Parietal lobe (tissue), 1 donor: Measurements from ENCODE around the gene FAT1. TPM values are rescaled to one million over a fixed set of nuclear protein-coding genes. Genes with fewer than 3 reads are reported as not detected.

ENCODE experiments used
- total RNA-seq: library from RNA; depleted of rRNA; stranded (reverse); fragments of >200 nt; gene quantifications from one replicate; pipeline ENCODE4 v1.2.3, GENCODE V29; 2014

The FAT1 gene
- total RNA-seq: 36.9 TPM

DNA sequence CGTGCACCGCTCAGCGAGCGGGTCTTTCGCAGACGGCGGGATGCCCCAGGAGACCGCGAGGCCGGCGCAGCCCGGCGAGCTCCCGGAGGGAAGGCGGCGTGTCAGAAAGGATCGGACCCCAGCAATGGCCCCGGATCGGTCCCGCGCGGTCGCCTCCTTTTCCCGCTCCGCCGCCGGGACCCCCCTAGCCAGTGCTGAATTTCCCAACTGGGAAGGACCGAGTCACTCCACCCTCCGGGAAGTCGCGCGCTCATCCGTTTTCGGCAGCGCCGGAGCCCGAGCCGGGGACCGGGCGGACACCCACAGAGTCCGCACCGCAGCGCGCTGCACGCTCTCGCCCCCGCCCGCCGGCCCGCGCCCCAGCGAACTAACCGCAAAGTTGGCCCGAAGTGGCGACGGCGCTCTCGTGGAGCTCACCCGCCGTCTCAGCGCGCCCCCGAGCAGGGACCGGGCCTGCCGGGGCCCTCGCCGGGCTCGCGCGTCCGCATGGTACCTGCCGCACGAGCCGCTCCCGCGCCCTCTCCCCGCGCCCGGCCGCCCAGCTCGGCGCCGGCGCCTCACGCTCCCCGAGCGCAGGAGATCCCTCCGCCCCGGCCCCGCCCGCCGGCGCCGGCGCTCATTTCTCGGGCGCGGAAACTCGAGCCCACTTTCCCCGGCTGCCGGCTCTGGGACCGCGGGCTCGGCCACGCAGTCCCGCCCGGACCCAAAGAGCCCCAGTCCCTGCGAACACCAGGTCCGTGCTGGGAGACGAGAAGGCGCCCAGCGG lies at the start of gene FAT1:
Gene FAT1 (minus strand): TSS at position 565 of the 766 bp plus-strand sequence. CDS start 14,029 bp downstream, outside the sequence.

DNA sequence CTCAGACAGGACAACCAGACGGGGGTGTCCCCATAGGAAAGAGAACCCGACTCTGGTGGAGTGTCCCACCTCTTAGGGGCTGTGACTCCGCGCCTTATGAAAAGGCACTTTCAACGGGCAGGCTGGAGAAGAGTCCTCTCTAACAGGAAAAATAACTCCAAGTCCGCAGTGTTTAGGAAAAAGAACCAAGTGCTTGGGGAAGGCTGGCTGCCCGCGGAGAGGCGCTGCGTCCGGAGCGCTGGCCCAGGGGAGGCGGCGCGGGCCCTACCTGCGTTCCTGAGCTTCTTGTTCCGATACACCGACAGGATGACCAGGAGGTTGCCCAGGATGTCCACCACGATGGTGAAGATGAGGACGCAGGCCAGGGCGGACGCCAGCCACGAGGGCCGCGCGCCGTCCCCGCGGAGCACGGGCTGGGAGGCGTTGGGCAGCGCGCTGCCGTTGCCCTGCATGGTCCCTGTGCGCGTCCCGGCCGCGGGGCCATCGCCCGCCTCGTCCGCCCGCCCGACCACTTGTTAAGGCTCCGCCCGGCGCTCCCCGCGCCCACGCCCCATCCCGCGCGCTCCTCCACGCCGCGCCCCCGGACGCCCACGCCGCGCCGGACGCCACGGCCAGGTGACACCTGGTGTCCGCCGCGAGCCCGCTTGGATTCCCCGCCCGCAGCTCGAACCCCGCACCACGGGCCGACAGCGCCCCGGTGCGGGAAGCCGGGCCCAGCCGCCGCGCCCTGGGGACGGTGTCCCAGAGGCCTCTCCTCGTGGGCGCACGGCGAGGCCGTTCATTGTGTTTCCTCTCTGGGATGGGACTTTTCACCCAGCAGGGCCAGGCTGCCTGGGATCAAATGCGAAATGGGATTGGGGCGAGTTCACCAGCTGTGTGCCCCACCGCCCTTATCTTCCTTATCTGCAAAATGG lies 168.5 kb downstream of the FAT1 start, which contains the start of gene MTNR1A:
Gene MTNR1A (minus strand): TSS at position 654 of the 914 bp plus-strand sequence. CDS start 202 bp downstream, at position 452.

Other genes starting within 250 kb of the FAT1 start
- gene MTNR1A, start 168.3 kb downstream of the FAT1 start, total RNA-seq: 0.63 TPM